ENCODE measurements around the gene GCLC. TPM values are rescaled to one million over a fixed set of nuclear protein-coding genes. Genes with fewer than 3 reads are reported as not detected.

The GCLC gene
- total RNA-seq (10 to 100 TPM; 37.6 to 44.4 TPM), polyA plus RNA-seq (ENCODE audit: insufficient read depth, low read depth, low replicate concordance) (20.1 TPM)
- long read RNA-seq, donor 1, partial matches to known transcripts = 16 of 18 reads
- long read RNA-seq, donor 1, other reads (novel, unspliced or antisense) = 0 of 18 reads
- long read RNA-seq, donor 2, partial matches to known transcripts = 0 of 4 reads
- long read RNA-seq, donor 2, other reads (novel, unspliced or antisense) = 0 of 4 reads

GRCh38 chr6:53544470-53545308, at the start of gene GCLC:
GCLC (minus strand) TSS chr6:53545101; CDS start chr6:53544645, 456 bp downstream.
- DNase-seq = peak; percentile 96
- H3K36me3 ChIP-seq (ENCODE audit: low read depth, missing control alignments) = no peaks in the 10 kb centered on the region
- no peaks in the 10 kb centered on the region for H3K27me3 ChIP-seq
- H3K9me3 ChIP-seq = no peaks in the 10 kb centered on the region
- intact Hi-C loops (cut with DNase I; ENCODE audit: low total_unique reads) = no loop called here
- H3K4me1 ChIP-seq = peaks cover 15% of the 10 kb centered on the region
- TF ChIP-seq CTCF (IDR thresholded peaks at IDR 0.05) (peak; percentile 51 to 69 (median 60)), POLR2A (IDR thresholded peaks at IDR 0.05) (peak; percentile 43)
- peak within 1 kb of the TSS; percentile 85 to 98 for H3K27ac ChIP-seq
- WGBS, 2 donors = 0 to 1% methylated on average over 12 to 68 of the region's 105 CpGs
- peak within 1 kb of the TSS; percentile 85 to 88 for H3K4me3 ChIP-seq

- WGBS, 2 donors = 83 to 86% methylated on average over 2 of the region's 2 CpGs
- no peak for DNase-seq
- Histone ChIP-seq H3K27ac (no peak overlapping the region), H3K36me3 (ENCODE audit: low read depth, missing control alignments) (no peaks in the 10 kb centered on the region), H3K9me3 (no peaks in the 10 kb centered on the region), H3K4me1 (no peaks in the 10 kb centered on the region), H3K4me3 (no peak overlapping the region), H3K27me3 (no peaks in the 10 kb centered on the region)
- intact Hi-C loops (cut with DNase I; ENCODE audit: low total_unique reads) = no loop called here
- no peak for TF ChIP-seq POLR2A (IDR thresholded peaks at IDR 0.05)
- TF ChIP-seq CTCF (IDR thresholded peaks at IDR 0.05) = no peak
These were observed 49.7 kb upstream of the GCLC start for GRCh38 chr6:53594596-53594995.

GRCh38 chr6:53593001-53593488, 48.1 kb upstream of the GCLC start:
- Histone ChIP-seq H3K4me1 (no peaks in the 10 kb centered on the region), H3K4me3 (no peak overlapping the region), H3K36me3 (ENCODE audit: low read depth, missing control alignments) (no peaks in the 10 kb centered on the region), H3K27me3 (no peaks in the 10 kb centered on the region), H3K9me3 (no peaks in the 10 kb centered on the region), H3K27ac (no peak overlapping the region)
- 32 to 41% methylated on average over 2 of the region's 2 CpGs for WGBS, 2 donors
- no peak for TF ChIP-seq POLR2A (IDR thresholded peaks at IDR 0.05)
- no peak for TF ChIP-seq CTCF (IDR thresholded peaks at IDR 0.05)
- intact Hi-C loops (cut with DNase I; ENCODE audit: low total_unique reads) = no loop called here
- no peak for DNase-seq

- no peak overlapping the region for H3K4me3 ChIP-seq
- no peak for DNase-seq
These were observed 47.0 kb upstream of the GCLC start for GRCh38 chr6:53591873-53592272.

More at GRCh38 chr6:53591873-53592272, 47.0 kb upstream of the GCLC start:
- H3K27me3 ChIP-seq = no peaks in the 10 kb centered on the region
- TF ChIP-seq POLR2A (IDR thresholded peaks at IDR 0.05) (no peak), CTCF (IDR thresholded peaks at IDR 0.05) (no peak)
- intact Hi-C loops (cut with DNase I; ENCODE audit: low total_unique reads) = no loop called here
- no peaks in the 10 kb centered on the region for H3K36me3 ChIP-seq (ENCODE audit: low read depth, missing control alignments)
- no peak overlapping the region for H3K27ac ChIP-seq
- H3K9me3 ChIP-seq = no peaks in the 10 kb centered on the region
- H3K4me1 ChIP-seq = no peaks in the 10 kb centered on the region

Data from testis (tissue), 5 donors.